ENCODE measurements around the gene HNF4A. TPM values are rescaled to one million over a fixed set of nuclear protein-coding genes. Genes with fewer than 3 reads are reported as not detected.

Gene HNF4A
- total RNA-seq, 2 experiments from 2014 or later = not detected

DNA sequence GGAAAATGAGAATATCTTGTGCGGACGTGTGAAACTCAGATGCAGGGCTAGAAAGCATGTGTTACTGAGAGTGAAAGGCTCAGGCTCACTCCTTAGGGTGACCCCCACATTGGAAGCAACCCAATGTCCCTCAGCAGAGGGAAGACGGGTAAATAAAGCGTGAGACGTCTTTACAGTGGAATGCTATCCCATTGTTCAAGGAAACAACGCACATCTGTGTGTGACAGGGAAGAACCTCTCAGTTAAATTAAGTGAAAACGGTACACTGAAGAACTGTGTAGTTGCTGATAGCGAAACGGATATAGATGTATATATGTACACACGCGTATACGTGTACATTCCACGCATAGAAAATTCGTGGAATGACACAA is 839 bp downstream of the HNF4A start:
- Mint-ChIP-seq H3K4me1 (ENCODE audit: low read depth) (no peaks in the 10 kb centered on the region), H3K27me3 (peaks cover 32% of the 10 kb centered on the region), H3K27ac (no peak overlapping the region), H3K9me3 (no peaks in the 10 kb centered on the region), H3K36me3 (ENCODE audit: low read depth) (no peaks in the 10 kb centered on the region), H3K4me3 (no peak overlapping the region)
- DNase-seq (no peak), ATAC-seq (ENCODE audit: poor library complexity) (no peak)
- H3K4me1 ChIP-seq (ENCODE audit: insufficient read depth, low read length) = no peaks in the 10 kb centered on the region
- H3K36me3 ChIP-seq (ENCODE audit: insufficient read depth, low read length) = no peaks in the 10 kb centered on the region
- intact Hi-C loops (cut with DNase I, micrococcal nuclease) = no loop called here
- H3K27me3 ChIP-seq (ENCODE audit: control insufficient read depth in 1 of 2, insufficient read depth in 2 of 2, low read length in 2 of 2) = peaks cover 0 to 4% of the 10 kb centered on the region in 2 experiments
- no peak overlapping the region for H3K4me3 ChIP-seq (ENCODE audit: low read length)
- ChIA-PET POLR2A (no interaction called here), CTCF (no interaction called here)
- H3K27ac ChIP-seq (ENCODE audit: low read depth in 1 of 2, low read length in 2 of 2) = no peak overlapping the region
- TF ChIP-seq, protein P1, sequence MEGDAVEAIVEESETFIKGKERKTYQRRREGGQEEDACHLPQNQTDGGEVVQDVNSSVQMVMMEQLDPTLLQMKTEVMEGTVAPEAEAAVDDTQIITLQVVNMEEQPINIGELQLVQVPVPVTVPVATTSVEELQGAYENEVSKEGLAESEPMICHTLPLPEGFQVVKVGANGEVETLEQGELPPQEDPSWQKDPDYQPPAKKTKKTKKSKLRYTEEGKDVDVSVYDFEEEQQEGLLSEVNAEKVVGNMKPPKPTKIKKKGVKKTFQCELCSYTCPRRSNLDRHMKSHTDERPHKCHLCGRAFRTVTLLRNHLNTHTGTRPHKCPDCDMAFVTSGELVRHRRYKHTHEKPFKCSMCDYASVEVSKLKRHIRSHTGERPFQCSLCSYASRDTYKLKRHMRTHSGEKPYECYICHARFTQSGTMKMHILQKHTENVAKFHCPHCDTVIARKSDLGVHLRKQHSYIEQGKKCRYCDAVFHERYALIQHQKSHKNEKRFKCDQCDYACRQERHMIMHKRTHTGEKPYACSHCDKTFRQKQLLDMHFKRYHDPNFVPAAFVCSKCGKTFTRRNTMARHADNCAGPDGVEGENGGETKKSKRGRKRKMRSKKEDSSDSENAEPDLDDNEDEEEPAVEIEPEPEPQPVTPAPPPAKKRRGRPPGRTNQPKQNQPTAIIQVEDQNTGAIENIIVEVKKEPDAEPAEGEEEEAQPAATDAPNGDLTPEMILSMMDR (IDR thresholded peaks at IDR 0.05) = no peak
- H3K9me3 ChIP-seq (ENCODE audit: control insufficient read depth in 1 of 2, insufficient read depth in 1 of 2, low read length in 2 of 2) = no peaks in the 10 kb centered on the region

DNA sequence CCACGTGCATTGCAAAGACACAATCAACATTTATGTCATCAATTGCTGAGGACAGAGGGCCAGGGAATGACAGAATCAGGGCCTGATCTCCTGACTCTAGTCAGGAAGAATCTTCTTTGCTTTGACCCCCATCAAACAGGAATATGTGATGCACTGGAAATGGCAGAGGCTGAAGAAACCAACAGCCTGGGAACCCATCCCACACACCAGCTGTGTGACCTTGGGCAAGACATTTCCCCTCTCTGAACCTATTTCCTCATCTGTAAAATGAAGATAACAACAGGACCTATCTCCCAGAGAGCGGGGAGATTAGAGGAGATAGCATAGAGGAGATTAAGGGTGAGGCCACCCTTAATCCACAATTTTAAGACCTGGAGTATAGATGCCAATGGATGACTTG is 1.5 kb downstream of the HNF4A start:
- DNase-seq (no peak), ATAC-seq (ENCODE audit: poor library complexity) (no peak)
- H3K27me3 ChIP-seq (ENCODE audit: control insufficient read depth in 1 of 2, insufficient read depth in 2 of 2, low read length in 2 of 2) = peaks cover 0 to 4% of the 10 kb centered on the region in 2 experiments
- intact Hi-C loops (cut with DNase I, micrococcal nuclease) = no loop called here
- H3K36me3 ChIP-seq (ENCODE audit: insufficient read depth, low read length) = no peaks in the 10 kb centered on the region
- POLR2A ChIA-PET = no interaction called here
- CTCF ChIA-PET = no interaction called here
- H3K27ac Mint-ChIP-seq = no peak overlapping the region
- peaks cover 31% of the 10 kb centered on the region for H3K27me3 Mint-ChIP-seq
- H3K4me3 ChIP-seq (ENCODE audit: low read length) = no peak overlapping the region
- H3K9me3 Mint-ChIP-seq = no peaks in the 10 kb centered on the region
- no peaks in the 10 kb centered on the region for H3K4me1 ChIP-seq (ENCODE audit: insufficient read depth, low read length)
- no peaks in the 10 kb centered on the region for H3K4me1 Mint-ChIP-seq (ENCODE audit: low read depth)
- TF ChIP-seq, protein P1 (IDR thresholded peaks at IDR 0.05) = no peak
- H3K9me3 ChIP-seq (ENCODE audit: control insufficient read depth in 1 of 2, insufficient read depth in 1 of 2, low read length in 2 of 2) = no peaks in the 10 kb centered on the region
- no peaks in the 10 kb centered on the region for H3K36me3 Mint-ChIP-seq (ENCODE audit: low read depth)
- no peak overlapping the region for H3K27ac ChIP-seq (ENCODE audit: low read depth in 1 of 2, low read length in 2 of 2)
- H3K4me3 Mint-ChIP-seq = no peak overlapping the region

DNA sequence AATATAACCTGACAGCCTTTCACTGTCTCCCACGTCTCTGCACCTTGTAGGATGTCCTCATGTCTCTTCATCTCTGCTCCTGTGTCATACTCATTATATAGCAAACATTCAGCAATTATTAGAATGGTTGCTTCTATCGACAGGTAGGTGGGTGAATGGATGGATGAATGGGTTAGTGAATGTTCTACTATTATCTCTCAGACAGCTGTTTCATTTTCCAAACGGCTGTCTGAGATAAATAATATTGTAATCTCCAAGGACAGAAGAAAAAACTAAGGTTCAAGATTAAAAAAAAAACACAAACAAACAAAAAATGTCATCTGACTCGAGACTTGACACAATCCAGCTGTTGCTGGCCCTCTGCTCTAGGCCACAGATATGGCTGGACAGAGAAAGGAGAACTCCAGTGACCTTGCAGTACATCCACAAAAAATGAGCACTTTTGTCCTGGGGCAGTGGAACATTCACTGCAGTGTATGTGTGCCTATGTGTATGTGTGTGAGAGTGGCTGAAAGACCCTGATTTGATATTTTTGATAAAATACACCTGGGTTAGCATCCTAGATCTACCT is 2.1 kb downstream of the HNF4A start:
- H3K36me3 Mint-ChIP-seq (ENCODE audit: low read depth) = no peaks in the 10 kb centered on the region
- Histone ChIP-seq H3K9me3 (ENCODE audit: control insufficient read depth in 1 of 2, insufficient read depth in 1 of 2, low read length in 2 of 2) (no peaks in the 10 kb centered on the region), H3K27me3 (ENCODE audit: control insufficient read depth in 1 of 2, insufficient read depth in 2 of 2, low read length in 2 of 2) (peaks cover 0 to 4% of the 10 kb centered on the region in 2 experiments), H3K4me3 (ENCODE audit: low read length) (no peak overlapping the region), H3K36me3 (ENCODE audit: insufficient read depth, low read length) (no peaks in the 10 kb centered on the region), H3K27ac (ENCODE audit: low read depth in 1 of 2, low read length in 2 of 2) (no peak overlapping the region), H3K4me1 (ENCODE audit: insufficient read depth, low read length) (no peaks in the 10 kb centered on the region)
- DNase-seq = no peak
- no peak overlapping the region for H3K4me3 Mint-ChIP-seq
- CTCF ChIA-PET = no interaction called here
- no peaks in the 10 kb centered on the region for H3K9me3 Mint-ChIP-seq
- no peak for ATAC-seq (ENCODE audit: poor library complexity)
- H3K27me3 Mint-ChIP-seq = peaks cover 27% of the 10 kb centered on the region
- intact Hi-C loops (cut with DNase I, micrococcal nuclease) = no loop called here
- POLR2A ChIA-PET = no interaction called here
- no peak overlapping the region for H3K27ac Mint-ChIP-seq
- no peaks in the 10 kb centered on the region for H3K4me1 Mint-ChIP-seq (ENCODE audit: low read depth)
- TF ChIP-seq, protein P1 (IDR thresholded peaks at IDR 0.05) = no peak

Measured in CD4-positive, alpha-beta T cell (primary cell).